GM21717 (cell line): ENCODE data around the gene CLDN24.

Experiments used
- ATAC-seq: cut with Tn5 transposase; IDR thresholded peaks from one replicate; pipeline ENCODE4 v1.9.1; 2021; ENCODE audit warnings: mild to moderate bottlenecking, moderate library complexity; ENCODE audit not compliant: unreplicated experiment

Gene CLDN24

GRCh38 chr4:183286590-183287308 lies 35.5 kb downstream of the CLDN24 start:
- ATAC-seq, result no peak

GRCh38 chr4:183285886-183286285 lies 36.3 kb downstream of the CLDN24 start:
- ATAC-seq, result no peak

GRCh38 chr4:183284965-183285364 lies 37.3 kb downstream of the CLDN24 start:
- ATAC-seq, result no peak

- ATAC-seq, result no peak
Observed at GRCh38 chr4:183284258-183284785, 37.9 kb downstream of the CLDN24 start.

GRCh38 chr4:183276106-183276505 lies 46.1 kb downstream of the CLDN24 start:
- ATAC-seq, result no peak

- ATAC-seq, result no peak
Observed at GRCh38 chr4:183272384-183272783, 49.8 kb downstream of the CLDN24 start.
